Cardiac fibroblast (primary cell): ENCODE data around the gene DEFB128.

ENCODE experiments used
- DNase-seq, 2 donors: peaks; one replicate each; pipeline versions ENCODE4 v3.0.0 to v3.0.0-alpha.2; 2010; ENCODE audit warnings: low read depth in 2 of 2
- H3K4me3 ChIP-seq, 2 donors: replicated peaks in 1 of 2; 1 replicate in 1 of 2; 2 replicates in 1 of 2; pipeline ENCODE4 v1.5.1; 2011; ENCODE audit warnings: low read depth in 2 of 2, low read length in 2 of 2, mild to moderate bottlenecking in 2 of 2, moderate library complexity in 1 of 2
- CTCF ChIP-seq: IDR thresholded peaks from one replicate; pipeline ENCODE4 v1.5.1; 2011; ENCODE audit warnings: low read depth, mild to moderate bottlenecking, low read length, inconsistent platforms

DEFB128 gene

DNA sequence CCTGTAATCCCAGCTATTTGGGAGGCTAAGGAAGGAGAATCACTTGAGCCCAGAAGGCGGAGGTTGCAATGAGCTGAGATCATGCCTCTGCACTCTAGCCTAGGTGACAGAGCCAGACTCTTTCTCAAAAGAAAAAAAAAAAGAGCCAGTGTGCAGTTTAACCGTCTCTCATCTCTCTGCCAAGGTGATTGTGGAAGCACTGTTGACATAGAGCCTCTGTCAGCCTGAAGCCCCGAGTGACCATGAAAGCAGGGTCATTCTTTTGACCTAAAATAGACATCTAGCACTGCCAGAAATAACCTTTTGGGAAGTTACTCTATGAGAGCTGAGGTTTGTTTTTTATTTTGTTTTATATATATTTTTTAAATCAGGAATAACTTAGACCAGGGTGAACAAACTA is 24.9 kb downstream of the DEFB128 start:
- H3K4me3 ChIP-seq = no peak overlapping the region
- TF ChIP-seq CTCF = no peak
- DNase-seq = no peak

- no peak within 1 kb of the TSS for H3K4me3 ChIP-seq
- TF ChIP-seq CTCF = no peak
- no peak for DNase-seq
These were observed 32.4 kb downstream of the DEFB128 start, which contains the start of gene DEFB127 for GRCh38 chr20:157154-157553. Gene DEFB127 (plus strand): TSS chr20:157454. CDS start chr20:157545, 91 bp downstream.

- DNase-seq = no peak
- H3K4me3 ChIP-seq = no peak overlapping the region
- no peak for TF ChIP-seq CTCF
These were observed 37.4 kb downstream of the DEFB128 start for GRCh38 chr20:152131-152530.

GRCh38 chr20:145877-146276 is 43.6 kb downstream of the DEFB128 start:
- H3K4me3 ChIP-seq = no peak overlapping the region
- no peak for DNase-seq
- TF ChIP-seq CTCF = no peak

DNA sequence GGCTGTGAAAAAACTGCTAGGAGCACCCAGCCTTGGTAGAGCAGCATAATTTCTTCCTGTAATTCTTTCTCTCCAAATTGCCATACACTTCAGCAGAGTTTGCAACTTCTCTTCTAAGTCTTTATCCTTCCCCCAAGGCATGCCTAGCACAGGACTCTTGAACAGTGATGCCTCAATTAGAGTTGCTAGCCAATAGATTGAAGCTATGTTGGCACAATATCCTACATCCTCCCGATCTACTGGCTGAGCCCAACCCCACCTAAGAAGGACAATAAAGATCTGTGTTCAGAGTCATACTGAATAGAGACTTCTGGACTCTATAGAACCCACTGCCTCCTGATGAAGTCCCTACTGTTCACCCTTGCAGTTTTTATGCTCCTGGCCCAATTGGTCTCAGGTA is 47.2 kb downstream of the DEFB128 start, which contains the start of gene DEFB126:
Gene DEFB126 (plus strand): TSS at position 301 of the 400 bp plus-strand sequence. CDS start 39 bp downstream, at position 340.
- TF ChIP-seq CTCF = no peak
- H3K4me3 ChIP-seq = no peak within 1 kb of the TSS
- no peak for DNase-seq
